ENCODE measurements around the gene ARFGAP3. TPM values are rescaled to one million over a fixed set of nuclear protein-coding genes. Genes with fewer than 3 reads are reported as not detected.
A peak's percentile ranks its signal among the peaks of the same experiment; 100 is the strongest.
"Not testable (repeated sequence)": the region's sequence is repeated elsewhere in the genome, so short reads cannot be mapped to it uniquely, and the experiment has no call there.

The ARFGAP3 gene
- total RNA-seq, 1 experiment from 2014 or later: 27.0 TPM

- ATAC-seq (no peak), DNase-seq (ENCODE audit: low read depth, low spot score) (no peak)
- BruUV-seq (replicated peaks): no TSS peak
- ChIA-PET POLR2A (no interaction called here), CTCF (no interaction called here)
- H3K4me1 ChIP-seq (ENCODE audit: control insufficient read depth, insufficient read depth, low read length): no peaks in the 10 kb centered on the region
- H3K9me3 ChIP-seq (ENCODE audit: control insufficient read depth, insufficient read depth, low read depth, low read length): no peaks in the 10 kb centered on the region
- no peaks in the 10 kb centered on the region for H3K36me3 ChIP-seq (ENCODE audit: control insufficient read depth, insufficient read depth, low read length)
- H3K27ac ChIP-seq (ENCODE audit: low read length): no peak overlapping the region
- intact Hi-C loops (cut with micrococcal nuclease; ENCODE audit: unreplicated experiment): no loop called here
- in situ Hi-C loops (cut with HindIII; ENCODE audit: low pct_unique_long_range_greater_than_20kb, low sequenced_read_pairs): no loop called here
- no peak overlapping the region for H3K4me3 ChIP-seq (ENCODE audit: low read depth in 2 of 2, low read length in 2 of 2)
- H3K27me3 ChIP-seq (ENCODE audit: control insufficient read depth, insufficient read depth, low read length): no peaks in the 10 kb centered on the region
- no peak for TF ChIP-seq REST (IDR thresholded peaks at IDR 0.05; ENCODE audit: insufficient read depth in 1 of 2, low read depth in 2 of 2, low read length in 1 of 2)
- no peak for TF ChIP-seq TCF7L2 (IDR thresholded peaks at IDR 0.05; ENCODE audit: low read depth, low read length)
Observed at GRCh38 chr22:42785706-42786499, 71.2 kb downstream of the ARFGAP3 start.

GRCh38 chr22:42782306-42782705, 74.8 kb downstream of the ARFGAP3 start:
- H3K36me3 ChIP-seq (ENCODE audit: control insufficient read depth, insufficient read depth, low read length); CTCF ChIA-PET; ATAC-seq; H3K4me3 ChIP-seq (ENCODE audit: low read depth in 2 of 2, low read length in 2 of 2); H3K27ac ChIP-seq (ENCODE audit: low read length); H3K27me3 ChIP-seq (ENCODE audit: control insufficient read depth, insufficient read depth, low read length); in situ Hi-C loops (cut with HindIII; ENCODE audit: low pct_unique_long_range_greater_than_20kb, low sequenced_read_pairs); intact Hi-C loops (cut with micrococcal nuclease; ENCODE audit: unreplicated experiment); H3K9me3 ChIP-seq (ENCODE audit: control insufficient read depth, insufficient read depth, low read depth, low read length); H3K4me1 ChIP-seq (ENCODE audit: control insufficient read depth, insufficient read depth, low read length); BruUV-seq (replicated peaks); DNase-seq (ENCODE audit: low read depth, low spot score): not testable (repeated sequence)
- POLR2A ChIA-PET: interaction anchor here (0.7 kb wide), 1 partner anchor 19 kb away, joined by 13 read pairs; no protein-coding TSS in a partner anchor

GRCh38 chr22:42780070-42780540, 77.0 kb downstream of the ARFGAP3 start:
- no peak for TF ChIP-seq TCF7L2 (IDR thresholded peaks at IDR 0.05; ENCODE audit: low read depth, low read length)
- TF ChIP-seq CTCF (IDR thresholded peaks at IDR 0.05): peak; percentile 81
- TF ChIP-seq SIN3A (IDR thresholded peaks at IDR 0.05; ENCODE audit: borderline replicate concordance, insufficient read depth, low read depth, low read length): no peak
- TF ChIP-seq POLR2AphosphoS5 (IDR thresholded peaks at IDR 0.05; ENCODE audit: low read depth, low read length): no peak
- H3K4me1 ChIP-seq (ENCODE audit: control insufficient read depth, insufficient read depth, low read length): no peaks in the 10 kb centered on the region
- H3K27me3 ChIP-seq (ENCODE audit: control insufficient read depth, insufficient read depth, low read length): no peaks in the 10 kb centered on the region
- no TSS peak for BruUV-seq (replicated peaks)
- POLR2A ChIA-PET: no interaction called here
- in situ Hi-C loops (cut with HindIII; ENCODE audit: low pct_unique_long_range_greater_than_20kb, low sequenced_read_pairs): no loop called here
- DNase-seq (ENCODE audit: low read depth, low spot score): peak; percentile 80
- CTCF ChIA-PET: interaction anchor here (0.7 kb wide), 1 partner anchor 31 kb away, joined by 4 read pairs; no protein-coding TSS in a partner anchor
- ATAC-seq: peak; percentile 97
- H3K4me3 ChIP-seq (ENCODE audit: low read depth in 2 of 2, low read length in 2 of 2): no peak overlapping the region
- H3K27ac ChIP-seq (ENCODE audit: low read length): no peak overlapping the region
- intact Hi-C loops (cut with micrococcal nuclease; ENCODE audit: unreplicated experiment): no loop called here
- H3K36me3 ChIP-seq (ENCODE audit: control insufficient read depth, insufficient read depth, low read length): no peaks in the 10 kb centered on the region
- no peaks in the 10 kb centered on the region for H3K9me3 ChIP-seq (ENCODE audit: control insufficient read depth, insufficient read depth, low read depth, low read length)
